Smooth muscle cell (in vitro differentiated cells): ENCODE measurements around the gene NDUFA6. TPM values are rescaled to one million over a fixed set of nuclear protein-coding genes. Genes with fewer than 3 reads are reported as not detected.

Experiments
- DNase-seq: peaks from one replicate; lab custom pipeline; 2025; ENCODE audit not compliant: unreplicated experiment; lab: John Stamatoyannopoulos, UW
- H2AFZ ChIP-seq: fragments of 200-600 bp; sonication (generic); 2 replicates; pipeline ENCODE4 v1.6.0; 2016; ENCODE audit warnings: antibody characterized with exemption, low read depth, mild to moderate bottlenecking
- H3F3A ChIP-seq: fragments of 200-600 bp; sonication (generic); 2 replicates; pipeline ENCODE4 v1.6.0; 2017; ENCODE audit warnings: antibody characterized with exemption, low read depth
- H3K27ac ChIP-seq: fragments of 200-600 bp; sonication (generic); 2 replicates; pipeline ENCODE4 v1.5.1; 2016; ENCODE audit warnings: low read depth, mild to moderate bottlenecking
- H3K27me3 ChIP-seq: fragments of 200-600 bp; sonication (generic); 2 replicates; pipeline ENCODE4 v1.6.1; 2016; ENCODE audit warnings: low read depth, mild to moderate bottlenecking
- H3K36me3 ChIP-seq: fragments of 200-600 bp; sonication (generic); 2 replicates; pipeline ENCODE4 v1.5.1; 2016; ENCODE audit warnings: low read depth
- H3K4me1 ChIP-seq: fragments of 200-600 bp; sonication (generic); 2 replicates; pipeline ENCODE4 v1.5.1; 2016; ENCODE audit warnings: low read depth
- H3K4me2 ChIP-seq: fragments of 200-600 bp; sonication (generic); 2 replicates; pipeline ENCODE4 v1.6.0; 2016; ENCODE audit warnings: mild to moderate bottlenecking
- H3K4me3 ChIP-seq: fragments of 200-600 bp; sonication (generic); 2 replicates; pipeline ENCODE4 v1.5.1; 2016; ENCODE audit warnings: mild to moderate bottlenecking
- H3K79me2 ChIP-seq: fragments of 200-600 bp; sonication (generic); 2 replicates; pipeline ENCODE4 v1.6.0; 2016; ENCODE audit warnings: low read depth, mild to moderate bottlenecking
- H3K9ac ChIP-seq: fragments of 200-600 bp; sonication (generic); 2 replicates; pipeline ENCODE4 v1.6.0; 2016; ENCODE audit warnings: low read depth
- H3K9me3 ChIP-seq: fragments of 200-600 bp; sonication (generic); replicated peaks from 2 replicates; pipeline ENCODE4 v1.5.1; 2016; ENCODE audit warnings: low read depth
- H4K20me1 ChIP-seq: fragments of 200-600 bp; sonication (generic); 2 replicates; pipeline ENCODE4 v1.6.0; 2016; ENCODE audit warnings: low read depth
- WGBS: methylation state at CpG from one replicate; pipeline ENCODE4 v1.1.7; 2016; ENCODE audit warnings: low lambda C conversion rate; 5-methylcytosine and 5-hydroxymethylcytosine counted together
- polyA plus RNA-seq: library from polyadenylated mRNA; unstranded; fragments of >200 nt; fragmentation: Nextera tagmentation; extraction: Ambion mirVana; gene quantifications from 2 replicates; pipeline ENCODE4 v1.2.1, GENCODE V29; 2016
- total RNA-seq: library from RNA; depleted of rRNA; stranded (reverse); fragments of >200 nt; gene quantifications from 2 replicates; pipeline ENCODE4 v1.2.3, GENCODE V29; 2014
- TF ChIP-seq, protein P1 (sequence below): fragments of 200-600 bp; sonication (generic); IDR thresholded peaks from 2 replicates; pipeline ENCODE4 v1.5.1; 2017; ENCODE audit warnings: borderline replicate concordance, mild to moderate bottlenecking, antibody characterized with exemption; ENCODE audit not compliant: insufficient read depth, poor library complexity, severe bottlenecking

The NDUFA6 gene
- total and polyA plus RNA-seq, 2 experiments from 2014 or later, result 114 to 264 TPM

DNA sequence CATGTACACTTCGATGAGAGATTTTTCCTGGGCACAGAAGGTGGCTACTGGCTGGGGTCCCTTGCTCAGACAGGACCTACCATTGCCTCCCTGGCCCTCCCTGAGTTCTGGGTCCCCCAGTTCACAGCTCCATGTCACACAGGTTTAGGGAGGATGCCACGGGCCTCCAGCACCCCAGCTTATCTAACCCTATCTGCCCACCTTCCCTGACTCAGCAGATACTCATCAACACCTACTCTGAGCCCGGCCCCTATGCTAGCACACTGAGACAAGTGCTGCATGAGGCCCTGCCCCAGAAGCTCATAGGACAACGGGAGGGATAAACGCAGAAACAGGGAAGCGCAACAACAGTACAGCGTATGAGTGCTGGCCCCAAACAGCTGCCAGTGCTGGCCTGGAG lies 29.5 kb downstream of the NDUFA6 start:
- 98% methylated on average over 7 of the region's 7 CpGs for WGBS
- Histone ChIP-seq H3K9me3 (peaks cover 3% of the 10 kb centered on the region), H3K4me1 (no peaks in the 10 kb centered on the region), H3K27me3 (no peaks in the 10 kb centered on the region), H3K36me3 (peaks cover 5% of the 10 kb centered on the region), H3K4me2 (no peak overlapping the region), H3K4me3 (no peak overlapping the region), H4K20me1 (no peaks in the 10 kb centered on the region), H3K9ac (no peak overlapping the region), H3K27ac (no peak overlapping the region), H3K79me2 (no peaks in the 10 kb centered on the region), H2AFZ (no peak overlapping the region), H3F3A (no peaks in the 10 kb centered on the region)
- TF ChIP-seq, protein P1, sequence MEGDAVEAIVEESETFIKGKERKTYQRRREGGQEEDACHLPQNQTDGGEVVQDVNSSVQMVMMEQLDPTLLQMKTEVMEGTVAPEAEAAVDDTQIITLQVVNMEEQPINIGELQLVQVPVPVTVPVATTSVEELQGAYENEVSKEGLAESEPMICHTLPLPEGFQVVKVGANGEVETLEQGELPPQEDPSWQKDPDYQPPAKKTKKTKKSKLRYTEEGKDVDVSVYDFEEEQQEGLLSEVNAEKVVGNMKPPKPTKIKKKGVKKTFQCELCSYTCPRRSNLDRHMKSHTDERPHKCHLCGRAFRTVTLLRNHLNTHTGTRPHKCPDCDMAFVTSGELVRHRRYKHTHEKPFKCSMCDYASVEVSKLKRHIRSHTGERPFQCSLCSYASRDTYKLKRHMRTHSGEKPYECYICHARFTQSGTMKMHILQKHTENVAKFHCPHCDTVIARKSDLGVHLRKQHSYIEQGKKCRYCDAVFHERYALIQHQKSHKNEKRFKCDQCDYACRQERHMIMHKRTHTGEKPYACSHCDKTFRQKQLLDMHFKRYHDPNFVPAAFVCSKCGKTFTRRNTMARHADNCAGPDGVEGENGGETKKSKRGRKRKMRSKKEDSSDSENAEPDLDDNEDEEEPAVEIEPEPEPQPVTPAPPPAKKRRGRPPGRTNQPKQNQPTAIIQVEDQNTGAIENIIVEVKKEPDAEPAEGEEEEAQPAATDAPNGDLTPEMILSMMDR, result no peak
- no peak for DNase-seq

DNA sequence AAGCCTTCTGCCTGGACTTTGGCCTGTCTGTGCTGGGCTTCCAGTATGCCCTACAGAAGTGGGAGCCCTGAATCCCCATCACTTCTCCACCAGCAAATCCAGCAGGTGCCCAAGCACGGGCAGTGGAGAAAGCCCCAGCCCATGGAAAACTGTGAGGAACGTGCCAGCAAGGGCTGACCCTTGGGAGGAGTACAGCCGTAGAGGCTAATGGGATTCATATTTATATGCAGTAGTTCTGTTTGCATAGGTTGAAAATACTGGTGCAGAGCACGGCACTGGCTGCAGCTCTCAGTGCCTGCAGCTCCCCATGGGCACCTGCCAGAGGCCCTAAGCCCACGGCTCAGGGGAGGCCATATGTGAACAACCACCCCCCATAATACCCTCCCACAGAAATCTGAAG lies 30.1 kb downstream of the NDUFA6 start:
- no peak overlapping the region for H3K4me3 ChIP-seq
- H3K4me1 ChIP-seq, result no peaks in the 10 kb centered on the region
- H3F3A ChIP-seq, result no peaks in the 10 kb centered on the region
- no peaks in the 10 kb centered on the region for H3K27me3 ChIP-seq
- 88% methylated on average over 5 of the region's 5 CpGs for WGBS
- DNase-seq, result no peak
- H2AFZ ChIP-seq, result no peak overlapping the region
- TF ChIP-seq, protein P1, result no peak
- no peaks in the 10 kb centered on the region for H4K20me1 ChIP-seq
- peaks cover 5% of the 10 kb centered on the region for H3K36me3 ChIP-seq
- peaks cover 3% of the 10 kb centered on the region for H3K9me3 ChIP-seq
- H3K4me2 ChIP-seq, result no peak overlapping the region
- no peak overlapping the region for H3K27ac ChIP-seq
- H3K79me2 ChIP-seq, result no peaks in the 10 kb centered on the region
- no peak overlapping the region for H3K9ac ChIP-seq

DNA sequence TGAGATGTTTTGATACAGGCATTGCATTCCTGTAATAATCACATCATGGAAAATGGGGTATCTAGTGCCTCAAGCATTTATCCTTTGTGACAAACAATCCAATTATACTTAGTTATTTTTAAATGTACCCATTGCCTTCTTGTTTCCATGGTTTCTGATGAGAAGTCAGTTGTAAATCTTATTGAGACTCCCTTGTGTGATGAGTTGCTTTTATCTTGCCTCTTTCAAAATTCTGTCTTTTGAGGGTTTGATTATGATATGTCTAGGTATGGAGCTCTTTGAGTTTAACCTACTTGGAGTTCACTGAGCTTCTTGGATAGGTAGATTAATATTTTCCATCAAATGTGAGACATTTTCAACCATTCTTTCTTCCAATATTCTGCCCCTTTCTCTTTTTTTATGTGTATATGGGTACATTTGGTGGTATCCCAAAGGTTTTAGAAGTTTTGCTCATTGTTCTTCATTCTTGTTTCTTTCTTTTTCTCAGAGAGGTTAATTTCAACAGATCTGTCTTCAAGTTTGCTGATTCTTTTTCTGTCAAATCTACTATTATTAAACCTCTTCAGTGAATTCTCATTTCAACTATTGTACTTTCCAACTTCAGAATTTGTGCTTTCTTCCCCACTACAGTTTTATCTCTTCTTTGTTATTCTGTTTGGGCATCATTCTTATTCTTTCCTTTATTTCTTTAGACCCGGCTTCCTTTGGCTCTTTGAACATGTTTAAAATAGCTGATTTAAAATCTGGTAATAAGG lies 33.6 kb downstream of the NDUFA6 start:
- Histone ChIP-seq H2AFZ (no peak overlapping the region), H3K4me1 (no peaks in the 10 kb centered on the region), H3K9ac (no peak overlapping the region), H3K36me3 (peaks cover 5% of the 10 kb centered on the region), H3K4me3 (no peak overlapping the region), H3K27ac (no peak overlapping the region), H3K79me2 (no peaks in the 10 kb centered on the region), H3F3A (no peaks in the 10 kb centered on the region), H4K20me1 (no peaks in the 10 kb centered on the region), H3K4me2 (no peak overlapping the region), H3K9me3 (peaks cover 3% of the 10 kb centered on the region), H3K27me3 (no peaks in the 10 kb centered on the region)
- no peak for DNase-seq
- TF ChIP-seq, protein P1, result no peak
- 97% methylated on average over 1 of the region's 1 CpG for WGBS

DNA sequence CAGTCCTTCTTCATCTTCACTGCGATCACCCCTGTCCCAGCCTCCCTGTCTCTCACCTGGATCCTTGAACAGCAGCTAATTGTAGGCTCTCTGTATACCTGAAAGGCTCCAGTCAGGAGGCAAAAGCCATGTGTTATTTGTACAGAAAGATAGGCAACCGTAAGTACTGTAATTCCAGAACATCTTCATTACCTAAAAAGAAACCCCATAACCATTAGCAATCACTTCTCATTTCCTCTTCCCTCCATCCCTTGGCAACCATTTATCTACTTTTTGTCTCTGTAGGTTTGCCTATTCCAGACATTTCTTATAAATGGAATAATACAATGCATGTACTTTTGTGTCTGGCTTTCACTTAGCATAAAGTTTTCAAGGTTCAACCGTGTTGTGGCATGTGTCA lies 37.8 kb downstream of the NDUFA6 start:
- Histone ChIP-seq H3K4me3 (no peak overlapping the region), H3K9me3 (peaks cover 3% of the 10 kb centered on the region), H3F3A (no peaks in the 10 kb centered on the region), H3K27me3 (no peaks in the 10 kb centered on the region), H3K4me2 (no peak overlapping the region), H3K36me3 (no peaks in the 10 kb centered on the region), H3K4me1 (no peaks in the 10 kb centered on the region), H3K79me2 (no peaks in the 10 kb centered on the region), H2AFZ (no peak overlapping the region), H3K27ac (no peak overlapping the region), H4K20me1 (no peaks in the 10 kb centered on the region), H3K9ac (no peak overlapping the region)
- DNase-seq, result no peak
- WGBS, result 91% methylated on average over 3 of the region's 3 CpGs
- TF ChIP-seq, protein P1, result no peak
